A549 (cell line): ENCODE results near the gene LRPPRC. TPM values are rescaled to one million over a fixed set of nuclear protein-coding genes. Genes with fewer than 3 reads are reported as not detected.
A peak's percentile ranks its signal among the peaks of the same experiment; 100 is the strongest.

Experiments
- ATAC-seq, 2 experiments: fragments of 200-7000 bp in 1 of 2; fragments of >200 bp in 1 of 2; cut with Nextera tagmentation in 1 of 2; cut with Tn5 transposase in 1 of 2; 3 replicates each; pipeline versions ENCODE4 v1.8.0 to v1.9.1; 2018 to 2020; ENCODE audit warnings: mild to moderate bottlenecking in 1 of 2, moderate library complexity in 1 of 2
- CTCF ChIA-PET: fragments of 300-600 bp; sonication (Branson Sonifier 250); formaldehyde crosslinking; extraction: SDS; loops from one replicate; lab custom pipeline; 2021; ENCODE audit warnings: antibody characterized with exemption, inconsistent platforms; lab: Yijun Ruan, JAX
- POLR2A ChIA-PET: fragments of 350-600 bp; formaldehyde crosslinking; extraction: SDS; loops from one replicate; lab custom pipeline; 2021; ENCODE audit warnings: antibody characterized with exemption, inconsistent platforms; lab: Yijun Ruan, JAX
- DNase-seq, 2 experiments: peaks; one replicate each; pipeline versions ENCODE4 v3.0.0 to v3.0.0-alpha.2; 2011 to 2016; ENCODE audit warnings: low read depth in 1 of 2, low spot score in 1 of 2
- FAIRE-seq: peaks from 2 replicates; lab custom pipeline; 2011; peaks lifted over from hg19 to GRCh38; lab: Jason Lieb, UNC
- H3K27ac ChIP-seq, 2 experiments: fragments of >200 bp; sonication (Bioruptor Twin); formaldehyde crosslinking; 3 replicates each; pipeline ENCODE4 v1.5.1; 2016 to 2017
- H3K4me1 ChIP-seq: fragments of >200 bp; sonication (Bioruptor Twin); formaldehyde crosslinking; 3 replicates; pipeline ENCODE4 v1.6.1; 2016
- H3K4me2 ChIP-seq: fragments of >200 bp; sonication (Bioruptor Twin); formaldehyde crosslinking; 3 replicates; pipeline ENCODE4 v1.6.1; 2016
- H3K4me3 ChIP-seq: fragments of >200 bp; sonication (Bioruptor Twin); formaldehyde crosslinking; 3 replicates; pipeline ENCODE4 v1.5.1; 2016
- H3K9me3 ChIP-seq: fragments of >200 bp; sonication (Bioruptor Twin); formaldehyde crosslinking; 3 replicates; pipeline ENCODE4 v1.6.1; 2016
- CEBPB ChIP-seq, 2 experiments: fragments of >200 bp in 1 of 2; sonication (Bioruptor Twin) in 1 of 2; formaldehyde crosslinking in 1 of 2; IDR thresholded peaks; 2 replicates each; pipeline ENCODE4 v1.6.1; 2012 to 2016
- CHD4 ChIP-seq: fragments of 200-600 bp; sonication (generic); IDR thresholded peaks from 2 replicates; pipeline ENCODE4 v1.6.1; 2016; ENCODE audit warnings: antibody characterized with exemption, mild to moderate bottlenecking, borderline replicate concordance
- EP300 ChIP-seq, 2 experiments: fragments of >200 bp; sonication (Bioruptor Twin); formaldehyde crosslinking; IDR thresholded peaks; 2 replicates in 1 of 2; 3 replicates in 1 of 2; pipeline ENCODE4 v1.6.1; 2016 to 2017
- ESRRA ChIP-seq: fragments of 150-350 bp; IDR thresholded peaks from 2 replicates; pipeline ENCODE4 v1.6.1; 2014; ENCODE audit warnings: mild to moderate bottlenecking, low read length, borderline replicate concordance
- GATA3 ChIP-seq: IDR thresholded peaks from 2 replicates; pipeline ENCODE4 v1.6.1; 2012; ENCODE audit warnings: borderline replicate concordance
- HDAC2 ChIP-seq: fragments of 200-600 bp; sonication (generic); IDR thresholded peaks from 2 replicates; pipeline ENCODE4 v1.6.1; 2016
- HEYL ChIP-seq: fragments of 250-450 bp; sonication (Bioruptor Pico); IDR thresholded peaks from 2 replicates; pipeline ENCODE4 v1.8.0; 2021; ENCODE audit warnings: mild to moderate bottlenecking, moderate library complexity
- HOXB5 ChIP-seq: fragments of 250-450 bp; sonication (Bioruptor Pico); IDR thresholded peaks from 2 replicates; pipeline ENCODE4 v1.5.0; 2020; ENCODE audit warnings: mild to moderate bottlenecking, moderate library complexity
- MAFK ChIP-seq: fragments of 450-650 bp; IDR thresholded peaks from 2 replicates; pipeline ENCODE4 v1.6.1; 2014; ENCODE audit not compliant: partially characterized antibody
- MYC ChIP-seq: IDR thresholded peaks from 2 replicates; pipeline ENCODE4 v1.6.1; 2012; ENCODE audit warnings: mild to moderate bottlenecking, inconsistent platforms, low read length, improper control_type of control experiment, borderline replicate concordance
- POLR2AphosphoS2 ChIP-seq: conservative IDR thresholded peaks from 2 replicates; pipeline ENCODE4 v1.6.1; 2012; ENCODE audit warnings: low read length, improper control_type of control experiment, inconsistent platforms
- RAD21 ChIP-seq, 2 experiments: fragments of >200 bp in 1 of 2; sonication (Bioruptor Twin) in 1 of 2; formaldehyde crosslinking in 1 of 2; IDR thresholded peaks in 1 of 2; conservative IDR thresholded peaks in 1 of 2; 2 replicates in 1 of 2; 3 replicates in 1 of 2; pipeline ENCODE4 v1.6.1; 2012 to 2018; ENCODE audit warnings: inconsistent platforms in 1 of 2
- RCOR1 ChIP-seq: fragments of 150-350 bp; IDR thresholded peaks from 2 replicates; pipeline ENCODE4 v1.6.1; 2014; ENCODE audit warnings: antibody characterized with exemption, low read length, low read depth
- SMC3 ChIP-seq: fragments of >200 bp; sonication (Bioruptor Twin); formaldehyde crosslinking; IDR thresholded peaks from 3 replicates; pipeline ENCODE4 v1.6.1; 2018; ENCODE audit warnings: inconsistent platforms
- TFCP2L1 ChIP-seq: fragments of 250-450 bp; sonication (Bioruptor Pico); IDR thresholded peaks from 2 replicates; pipeline ENCODE4 v1.5.0; 2021; ENCODE audit warnings: mild to moderate bottlenecking
- TP53 ChIP-seq: fragments of 250-450 bp; sonication (Bioruptor Pico); IDR thresholded peaks from 2 replicates; pipeline ENCODE4 v1.5.0; 2021; ENCODE audit warnings: mild to moderate bottlenecking, moderate library complexity
- ZC3H11A ChIP-seq: fragments of 450-650 bp; IDR thresholded peaks from 2 replicates; pipeline ENCODE4 v1.6.1; 2014; ENCODE audit warnings: antibody characterized with exemption, mild to moderate bottlenecking
- ZFP36 ChIP-seq: fragments of 450-650 bp; IDR thresholded peaks from 2 replicates; pipeline ENCODE4 v1.6.1; 2014; ENCODE audit warnings: borderline replicate concordance; ENCODE audit not compliant: partially characterized antibody
- ZNF302 ChIP-seq: fragments of 250-450 bp; sonication (Bioruptor Pico); IDR thresholded peaks from 2 replicates; pipeline ENCODE4 v1.9.0; 2021; ENCODE audit warnings: inconsistent platforms, mild to moderate bottlenecking, moderate library complexity
- ZSCAN20 ChIP-seq: fragments of 250-450 bp; sonication (Bioruptor Pico); IDR thresholded peaks from 2 replicates; pipeline ENCODE4 v1.8.0; 2022; ENCODE audit warnings: mild to moderate bottlenecking, moderate library complexity
- WGBS: methylation state at CpG from one replicate; pipeline ENCODE4 v1.1.6; 2017; ENCODE audit errors: missing lambda C conversion rate; 5-methylcytosine and 5-hydroxymethylcytosine counted together
- polyA plus RNA-seq, 4 experiments: library from polyadenylated mRNA; depleted of rRNA in 3 of 4; stranded (reverse); fragments of >200 nt; fragmentation: RNase III in 1 of 4; extraction: RNeasy Plus Mini Kit Qiagen cat#74134 plus additional on column Dnase treatment in 1 of 4; gene quantifications; 2 replicates in 3 of 4; 3 replicates in 1 of 4; pipeline ENCODE4 v1.2.3, GENCODE V29; 2011 to 2017
- TF ChIP-seq, protein P1 (sequence below): fragments of >200 bp; sonication (Bioruptor Twin); formaldehyde crosslinking; IDR thresholded peaks from 3 replicates; pipeline ENCODE4 v1.5.1; 2016
- TF ChIP-seq, protein P2 (sequence below): fragments of 450-650 bp; IDR thresholded peaks from 2 replicates; pipeline ENCODE4 v1.6.1; 2014; ENCODE audit warnings: antibody characterized with exemption
- TF ChIP-seq, protein P3 (sequence below): IDR thresholded peaks from 2 replicates; pipeline ENCODE4 v1.6.1; 2012
- TF ChIP-seq, protein P4 (sequence below): fragments of 250-450 bp; sonication (Bioruptor Pico); IDR thresholded peaks from 2 replicates; pipeline ENCODE4 v1.5.0; 2021; ENCODE audit warnings: mild to moderate bottlenecking, moderate library complexity, borderline replicate concordance
- TF ChIP-seq, protein P5 (sequence below): fragments of >200 bp; sonication (Bioruptor Twin); formaldehyde crosslinking; IDR thresholded peaks from 3 replicates; pipeline ENCODE4 v1.6.1; 2016

Gene LRPPRC
- polyA plus RNA-seq, 2 of the 4 experiments (the other 2 are of a cell fraction), result 84.6 to 269 TPM

DNA sequence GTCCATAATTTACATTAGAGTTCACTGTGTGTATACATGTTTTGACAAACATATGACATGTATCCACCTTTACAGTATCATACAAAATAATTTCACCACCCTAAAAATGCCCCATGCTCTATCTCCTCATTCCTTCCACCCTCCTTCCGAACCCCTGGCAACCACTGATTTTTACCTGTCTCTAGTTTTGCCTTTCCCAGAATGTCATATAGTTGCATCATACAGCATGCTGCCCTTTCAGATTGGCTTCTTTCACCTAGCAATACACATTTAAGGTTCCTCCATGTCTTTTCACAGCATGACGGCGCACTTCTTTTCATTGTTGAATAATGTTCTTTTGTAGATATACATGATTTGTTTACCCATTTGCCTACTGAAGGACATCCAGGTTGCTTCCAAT, 10.4 kb downstream of the LRPPRC start:
- ChIA-PET CTCF (interaction anchor here (0.8 kb wide), 1 partner anchor 8 kb away, joined by 3 read pairs; no protein-coding TSS in a partner anchor), POLR2A (no interaction called here)
- WGBS, result 96% methylated on average over 3 of the region's 3 CpGs
- Histone ChIP-seq H3K4me2 (peak overlapping the region; percentile 29; the same call in 2 of the 3 replicates), H3K4me1 (peaks cover 12% of the 10 kb centered on the region; the same call in 2 of the 3 replicates), H3K9me3 (no peaks in the 10 kb centered on the region), H3K27ac (peak overlapping the region; percentile 3 to 24; a peak in 4 of 6 replicates), H3K4me3 (no peak overlapping the region)
- DNase-seq (no peak), ATAC-seq (0 out of 6 replicates have a peak, but pooled peaks of 1 of the 2 experiments have one; percentile 24), FAIRE-seq (no peak)
- TF ChIP-seq POLR2AphosphoS2 (peak; percentile 21; the same call in 1 of the 2 replicates), GATA3 (no peak), ZNF302 (no peak), TFCP2L1 (no peak), MAFK (no peak), ZFP36 (no peak), TP53 (CRISPR knock-in tag) (no peak), RAD21 (conservative IDR thresholded peaks at IDR 0.05 in 1 of 2, IDR thresholded peaks at IDR 0.05 in 1 of 2) (no peak), RCOR1 (no peak), CEBPB (IDR thresholded peaks at IDR 0.05) (peak in 1 of 2 experiments; percentile 8; a peak in 1 of 4 replicates), HEYL (no peak), CHD4 (no peak), EP300 (IDR thresholded peaks at IDR 0.05) (no peak)
- TF ChIP-seq, protein P1, sequence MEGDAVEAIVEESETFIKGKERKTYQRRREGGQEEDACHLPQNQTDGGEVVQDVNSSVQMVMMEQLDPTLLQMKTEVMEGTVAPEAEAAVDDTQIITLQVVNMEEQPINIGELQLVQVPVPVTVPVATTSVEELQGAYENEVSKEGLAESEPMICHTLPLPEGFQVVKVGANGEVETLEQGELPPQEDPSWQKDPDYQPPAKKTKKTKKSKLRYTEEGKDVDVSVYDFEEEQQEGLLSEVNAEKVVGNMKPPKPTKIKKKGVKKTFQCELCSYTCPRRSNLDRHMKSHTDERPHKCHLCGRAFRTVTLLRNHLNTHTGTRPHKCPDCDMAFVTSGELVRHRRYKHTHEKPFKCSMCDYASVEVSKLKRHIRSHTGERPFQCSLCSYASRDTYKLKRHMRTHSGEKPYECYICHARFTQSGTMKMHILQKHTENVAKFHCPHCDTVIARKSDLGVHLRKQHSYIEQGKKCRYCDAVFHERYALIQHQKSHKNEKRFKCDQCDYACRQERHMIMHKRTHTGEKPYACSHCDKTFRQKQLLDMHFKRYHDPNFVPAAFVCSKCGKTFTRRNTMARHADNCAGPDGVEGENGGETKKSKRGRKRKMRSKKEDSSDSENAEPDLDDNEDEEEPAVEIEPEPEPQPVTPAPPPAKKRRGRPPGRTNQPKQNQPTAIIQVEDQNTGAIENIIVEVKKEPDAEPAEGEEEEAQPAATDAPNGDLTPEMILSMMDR, result no peak
- TF ChIP-seq, protein P2, sequence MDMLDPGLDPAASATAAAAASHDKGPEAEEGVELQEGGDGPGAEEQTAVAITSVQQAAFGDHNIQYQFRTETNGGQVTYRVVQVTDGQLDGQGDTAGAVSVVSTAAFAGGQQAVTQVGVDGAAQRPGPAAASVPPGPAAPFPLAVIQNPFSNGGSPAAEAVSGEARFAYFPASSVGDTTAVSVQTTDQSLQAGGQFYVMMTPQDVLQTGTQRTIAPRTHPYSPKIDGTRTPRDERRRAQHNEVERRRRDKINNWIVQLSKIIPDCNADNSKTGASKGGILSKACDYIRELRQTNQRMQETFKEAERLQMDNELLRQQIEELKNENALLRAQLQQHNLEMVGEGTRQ, result no peak
- TF ChIP-seq, protein P3, sequence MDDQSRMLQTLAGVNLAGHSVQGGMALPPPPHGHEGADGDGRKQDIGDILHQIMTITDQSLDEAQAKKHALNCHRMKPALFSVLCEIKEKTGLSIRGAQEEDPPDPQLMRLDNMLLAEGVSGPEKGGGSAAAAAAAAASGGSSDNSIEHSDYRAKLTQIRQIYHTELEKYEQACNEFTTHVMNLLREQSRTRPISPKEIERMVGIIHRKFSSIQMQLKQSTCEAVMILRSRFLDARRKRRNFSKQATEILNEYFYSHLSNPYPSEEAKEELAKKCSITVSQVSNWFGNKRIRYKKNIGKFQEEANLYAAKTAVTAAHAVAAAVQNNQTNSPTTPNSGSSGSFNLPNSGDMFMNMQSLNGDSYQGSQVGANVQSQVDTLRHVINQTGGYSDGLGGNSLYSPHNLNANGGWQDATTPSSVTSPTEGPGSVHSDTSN, result no peak

DNA sequence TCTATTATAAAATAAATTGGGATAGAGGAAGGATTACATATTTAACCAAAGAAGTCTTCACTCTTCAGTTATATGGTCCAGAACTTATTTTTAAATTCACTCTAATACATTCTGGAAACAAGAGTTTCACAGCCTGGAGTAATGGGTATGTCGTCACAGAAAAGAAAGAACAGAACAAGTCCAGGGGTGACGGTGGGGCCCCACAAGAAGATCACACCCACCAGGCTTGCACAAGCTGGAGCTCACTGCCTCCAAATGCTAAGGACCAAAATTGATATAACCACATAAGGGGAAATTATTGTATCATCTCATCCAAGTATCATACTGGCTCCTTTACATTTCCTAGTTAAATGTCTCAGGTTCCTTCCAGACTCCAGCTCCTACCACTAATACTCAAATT, 11.3 kb downstream of the LRPPRC start:
- WGBS, result 89% methylated on average over 2 of the region's 2 CpGs
- POLR2A ChIA-PET, result interaction anchor here (0.7 to 2.7 kb wide), 2 partner anchors 11 to 44 kb away, joined by 3 to 8 read pairs; partner anchors contain the start of gene LRPPRC
- no peak for TF ChIP-seq HDAC2
- no peak for TF ChIP-seq SMC3
- no peak for TF ChIP-seq POLR2AphosphoS2
- TF ChIP-seq, protein P2, result no peak
- no peak for TF ChIP-seq ESRRA
- TF ChIP-seq MYC, result no peak
- TF ChIP-seq, protein P4, sequence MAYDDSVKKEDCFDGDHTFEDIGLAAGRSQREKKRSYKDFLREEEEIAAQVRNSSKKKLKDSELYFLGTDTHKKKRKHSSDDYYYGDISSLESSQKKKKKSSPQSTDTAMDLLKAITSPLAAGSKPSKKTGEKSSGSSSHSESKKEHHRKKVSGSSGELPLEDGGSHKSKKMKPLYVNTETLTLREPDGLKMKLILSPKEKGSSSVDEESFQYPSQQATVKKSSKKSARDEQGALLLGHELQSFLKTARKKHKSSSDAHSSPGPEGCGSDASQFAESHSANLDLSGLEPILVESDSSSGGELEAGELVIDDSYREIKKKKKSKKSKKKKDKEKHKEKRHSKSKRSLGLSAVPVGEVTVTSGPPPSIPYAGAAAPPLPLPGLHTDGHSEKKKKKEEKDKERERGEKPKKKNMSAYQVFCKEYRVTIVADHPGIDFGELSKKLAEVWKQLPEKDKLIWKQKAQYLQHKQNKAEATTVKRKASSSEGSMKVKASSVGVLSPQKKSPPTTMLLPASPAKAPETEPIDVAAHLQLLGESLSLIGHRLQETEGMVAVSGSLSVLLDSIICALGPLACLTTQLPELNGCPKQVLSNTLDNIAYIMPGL (CRISPR knock-in tag), result no peak
- TF ChIP-seq, protein P5, sequence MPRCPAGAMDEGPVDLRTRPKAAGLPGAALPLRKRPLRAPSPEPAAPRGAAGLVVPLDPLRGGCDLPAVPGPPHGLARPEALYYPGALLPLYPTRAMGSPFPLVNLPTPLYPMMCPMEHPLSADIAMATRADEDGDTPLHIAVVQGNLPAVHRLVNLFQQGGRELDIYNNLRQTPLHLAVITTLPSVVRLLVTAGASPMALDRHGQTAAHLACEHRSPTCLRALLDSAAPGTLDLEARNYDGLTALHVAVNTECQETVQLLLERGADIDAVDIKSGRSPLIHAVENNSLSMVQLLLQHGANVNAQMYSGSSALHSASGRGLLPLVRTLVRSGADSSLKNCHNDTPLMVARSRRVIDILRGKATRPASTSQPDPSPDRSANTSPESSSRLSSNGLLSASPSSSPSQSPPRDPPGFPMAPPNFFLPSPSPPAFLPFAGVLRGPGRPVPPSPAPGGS, result no peak
- TF ChIP-seq ZNF302, result no peak
- no peak for TF ChIP-seq RCOR1
- no peak for TF ChIP-seq ZSCAN20 (CRISPR knock-in tag)
- no peak for TF ChIP-seq CHD4
- no peak for TF ChIP-seq HOXB5 (CRISPR knock-in tag)
- no peak for TF ChIP-seq ZC3H11A
- no peak for TF ChIP-seq ZFP36
- TF ChIP-seq, all 56 proteins: peak for 0
- no peak for ATAC-seq
- DNase-seq, result no peak
- no peak overlapping the region for H3K4me2 ChIP-seq
- no peak for FAIRE-seq
- H3K4me1 ChIP-seq, result peaks cover 12% of the 10 kb centered on the region; the same call in 2 of the 3 replicates
- H3K4me3 ChIP-seq, result no peak overlapping the region
- CTCF ChIA-PET, result no interaction called here
- H3K27ac ChIP-seq, result no peak overlapping the region
- no peaks in the 10 kb centered on the region for H3K9me3 ChIP-seq
